CD4-positive, alpha-beta T cell treated with Interleukin-4 for 1 hour (primary cell): Measurements from ENCODE around the gene CGN.

ENCODE experiments used
- DNase-seq, 2 donors: peaks; one replicate each; pipeline ENCODE4 v3.0.0-alpha.2; 2020 to 2022

The CGN gene

GRCh38 chr1:151510957-151511635, at the start of gene CGN:
Gene CGN, plus strand, starts transcription at chr1:151511387. Its CDS starts 7,133 bp downstream, at chr1:151518520.
- peak; percentile 92 to 93 for DNase-seq

DNA sequence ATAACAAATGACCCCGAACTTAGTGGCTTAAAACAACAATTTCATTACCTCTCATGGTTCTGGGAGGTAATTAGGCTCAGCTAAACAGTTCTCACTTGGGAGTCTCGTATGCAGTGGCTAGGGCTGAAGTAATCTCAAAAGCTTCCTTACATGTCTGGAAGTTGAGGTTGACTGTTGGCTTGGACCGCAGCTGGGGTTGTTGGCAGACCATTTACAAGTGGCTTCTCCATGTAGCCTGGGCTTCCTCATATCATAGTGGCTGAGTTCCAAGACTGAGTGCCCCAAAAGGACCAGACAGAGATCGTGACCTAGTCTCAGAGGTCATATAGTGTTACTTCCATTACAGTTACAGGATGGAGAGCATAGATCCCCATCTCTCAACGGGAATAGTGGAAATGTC, 49.5 kb upstream of the CGN start:
- DNase-seq = no peak

DNA sequence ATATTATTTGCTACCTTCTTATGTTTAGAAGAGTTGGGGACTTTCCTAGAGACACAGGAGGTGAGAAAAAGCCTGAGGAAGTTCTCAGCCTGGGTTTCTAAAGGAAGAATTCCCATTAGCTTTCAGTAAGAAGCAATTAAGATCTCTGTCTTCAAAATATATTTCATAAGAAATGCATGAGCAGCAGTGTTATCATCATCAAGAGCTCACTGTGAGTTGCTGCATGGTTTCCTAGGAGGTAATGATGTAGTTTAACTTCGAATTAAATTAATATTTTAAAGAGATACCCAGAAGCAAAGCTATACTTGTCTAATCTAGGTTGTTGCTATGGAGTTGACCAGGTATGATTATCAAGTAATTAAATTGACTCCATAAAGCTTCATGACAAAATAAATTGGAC, 46.2 kb upstream of the CGN start:
- DNase-seq = no peak

- peak; percentile 19 to 56 for DNase-seq
Measured at GRCh38 chr1:151472856-151473731, 38.1 kb upstream of the CGN start.

DNA sequence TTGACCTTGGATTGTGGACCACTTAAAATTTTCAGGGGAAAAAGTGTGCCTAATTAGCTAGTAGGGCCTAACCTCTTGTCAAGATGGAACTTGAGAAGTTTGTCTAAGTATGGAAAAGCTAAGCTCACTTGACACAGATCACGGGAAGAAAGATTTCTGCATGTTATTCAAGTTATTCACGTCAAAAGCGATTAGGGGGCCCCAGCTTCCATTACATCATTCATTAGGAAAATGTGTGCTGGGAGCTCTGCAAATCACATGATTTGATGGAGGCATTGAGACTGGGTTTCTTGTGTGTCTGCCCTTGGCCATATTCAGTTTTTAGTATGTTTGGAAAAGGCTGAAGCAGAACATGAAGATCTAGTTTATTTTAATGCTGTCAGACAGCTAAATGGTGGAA, 36.4 kb upstream of the CGN start:
- DNase-seq = no peak

GRCh38 chr1:151475175-151475574, 36.0 kb upstream of the CGN start:
- no peak for DNase-seq

DNA sequence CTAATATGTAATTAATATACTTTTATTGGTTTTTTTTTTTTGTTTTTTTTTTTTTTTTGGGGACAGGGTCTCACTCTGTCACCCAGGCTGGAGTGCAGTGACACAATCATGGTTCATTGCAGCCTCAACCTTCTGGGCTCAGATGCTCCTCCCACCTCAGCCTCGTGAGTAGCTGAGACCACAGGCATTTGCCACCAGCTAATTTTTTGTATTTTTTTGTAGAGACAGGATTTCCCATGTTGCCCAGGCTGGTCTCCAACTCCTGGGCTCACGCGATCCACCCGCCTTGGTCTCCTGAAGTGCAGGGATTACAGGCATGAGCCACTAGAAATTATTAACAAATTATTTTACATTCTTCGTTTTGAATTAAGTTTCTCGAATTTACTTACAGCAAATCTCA, 35.1 kb upstream of the CGN start:
- DNase-seq = no peak

GRCh38 chr1:151477066-151477465, 34.1 kb upstream of the CGN start:
- DNase-seq = no peak

- DNase-seq = no peak
Measured at GRCh38 chr1:151478140-151478812, 32.9 kb upstream of the CGN start.

DNA sequence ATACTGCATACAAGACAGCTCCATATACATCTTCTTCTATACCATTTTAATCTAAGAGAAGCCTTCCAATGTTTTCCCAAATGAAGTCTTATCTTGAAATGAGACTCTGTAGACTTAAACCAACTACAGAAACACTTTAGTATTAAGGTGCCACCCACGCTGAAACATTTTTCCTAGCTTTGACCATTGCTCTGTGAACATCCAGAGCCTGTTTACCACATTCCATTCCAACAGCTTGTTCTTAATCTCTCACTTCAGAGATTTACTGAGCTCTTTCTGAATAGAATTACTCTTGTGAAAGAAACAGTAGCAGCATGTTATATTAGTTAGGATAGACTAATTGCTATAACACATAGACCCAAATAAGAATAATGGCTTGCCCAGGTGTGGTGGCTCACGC, 32.3 kb upstream of the CGN start:
- no peak for DNase-seq

DNA sequence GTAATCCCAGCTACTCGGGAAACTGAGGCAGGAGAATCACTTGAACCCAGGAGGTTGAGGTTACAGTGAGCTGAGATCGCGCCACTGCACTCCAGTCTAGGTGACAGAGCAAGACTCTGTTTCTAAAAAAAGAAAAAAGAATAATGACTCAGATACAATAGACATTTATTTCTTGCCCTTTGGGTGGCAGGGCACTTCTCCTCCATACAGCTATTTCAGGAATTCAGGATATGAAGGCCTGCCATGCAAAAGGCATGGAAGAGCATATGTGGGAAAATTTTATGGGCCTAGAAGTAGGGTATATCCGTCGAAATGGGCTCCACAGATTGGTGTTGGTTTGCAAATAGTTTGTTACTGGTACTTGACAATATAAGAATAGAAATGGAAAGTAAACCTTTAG, 31.7 kb upstream of the CGN start:
- DNase-seq = no peak

DNA sequence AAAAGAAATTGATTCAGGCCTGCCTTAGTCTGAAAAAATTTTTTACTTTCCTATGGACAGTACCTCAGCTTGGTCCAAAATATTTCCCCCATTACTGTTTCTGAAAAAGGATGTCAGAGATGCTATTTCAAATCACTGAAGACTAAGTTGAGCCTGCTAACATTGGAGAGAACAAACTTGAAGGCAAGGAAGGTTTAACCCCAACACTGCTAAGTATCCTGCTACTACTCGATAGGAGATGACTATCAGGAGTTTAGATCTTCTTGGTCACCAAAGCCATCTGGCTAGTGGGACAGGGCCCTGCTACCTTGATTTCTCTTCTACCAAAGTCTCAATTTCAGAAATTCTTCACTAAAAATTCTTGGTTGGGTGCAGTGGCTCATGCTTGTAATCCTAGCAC, 29.2 kb upstream of the CGN start:
- no peak for DNase-seq

- DNase-seq = no peak
Measured at GRCh38 chr1:151485685-151486255, 25.4 kb upstream of the CGN start.

GRCh38 chr1:151486557-151486956, 24.6 kb upstream of the CGN start:
- no peak for DNase-seq

- no peak for DNase-seq
Measured at GRCh38 chr1:151491641-151492040, 19.5 kb upstream of the CGN start.

DNA sequence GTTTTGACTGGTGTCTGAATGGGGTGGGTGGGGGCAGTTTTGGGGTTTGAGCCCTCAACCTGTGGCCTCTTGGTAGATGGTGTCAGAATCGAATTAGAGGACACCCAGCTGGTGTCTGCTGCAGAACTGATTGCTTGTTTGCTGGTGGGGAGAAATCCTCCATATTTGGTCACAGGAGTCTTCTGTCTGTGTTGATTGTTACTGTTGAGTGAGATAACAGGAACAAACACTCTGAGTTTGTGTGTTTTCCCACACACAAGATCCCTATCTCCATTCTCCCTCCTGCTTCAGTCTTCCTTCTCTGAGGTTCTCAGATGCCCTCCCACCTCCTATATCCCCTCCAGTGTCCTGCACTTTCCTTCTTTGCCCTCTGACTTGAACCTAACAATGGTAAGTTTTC, 19.1 kb upstream of the CGN start:
- no peak for DNase-seq

GRCh38 chr1:151493042-151493441, 18.1 kb upstream of the CGN start:
- no peak for DNase-seq

DNA sequence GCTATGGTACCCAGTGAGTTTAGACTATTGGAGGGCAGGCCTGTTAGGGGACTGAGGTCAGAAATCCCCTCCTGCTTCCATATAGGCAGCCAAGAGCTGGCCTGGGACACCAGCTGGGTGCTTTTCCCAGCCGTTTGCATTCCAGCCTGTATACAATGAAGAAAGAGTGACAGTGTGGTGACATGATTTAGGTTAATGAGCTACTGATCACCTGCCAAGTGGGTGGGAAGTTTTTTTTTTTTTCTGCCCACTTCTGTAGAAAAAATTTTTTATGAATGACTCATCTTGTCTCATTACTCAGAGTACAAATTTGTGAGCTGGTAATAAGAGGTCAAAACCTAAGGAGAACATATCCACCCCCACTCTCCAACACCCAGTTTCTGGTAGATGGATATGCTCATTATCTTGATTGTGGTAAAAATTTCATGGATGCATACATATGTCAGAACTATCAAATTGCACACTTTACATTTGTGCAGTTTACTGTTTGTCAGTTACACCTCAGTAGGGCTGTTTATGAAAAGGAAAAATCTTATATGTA, 16.4 kb upstream of the CGN start:
- DNase-seq = no peak

DNA sequence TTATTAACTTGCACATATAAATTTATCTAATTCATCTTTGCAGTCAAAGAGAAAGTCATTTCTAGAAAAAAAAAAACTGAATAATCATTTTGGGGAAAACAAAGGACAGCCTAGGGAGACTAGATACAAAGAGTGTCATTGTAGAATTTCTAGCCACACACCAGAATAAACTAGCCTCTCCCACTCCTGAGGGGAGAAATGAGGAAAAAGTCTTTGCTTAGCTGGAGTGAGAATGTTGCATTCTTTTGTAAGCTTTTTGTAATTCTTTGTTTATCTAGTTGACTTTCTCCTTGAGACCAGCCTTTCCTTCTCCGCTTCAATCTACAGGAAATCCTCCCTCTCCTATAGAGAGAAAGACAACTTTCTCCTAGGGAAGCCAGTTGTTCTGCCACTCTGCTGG, 15.9 kb upstream of the CGN start:
- no peak for DNase-seq

DNA sequence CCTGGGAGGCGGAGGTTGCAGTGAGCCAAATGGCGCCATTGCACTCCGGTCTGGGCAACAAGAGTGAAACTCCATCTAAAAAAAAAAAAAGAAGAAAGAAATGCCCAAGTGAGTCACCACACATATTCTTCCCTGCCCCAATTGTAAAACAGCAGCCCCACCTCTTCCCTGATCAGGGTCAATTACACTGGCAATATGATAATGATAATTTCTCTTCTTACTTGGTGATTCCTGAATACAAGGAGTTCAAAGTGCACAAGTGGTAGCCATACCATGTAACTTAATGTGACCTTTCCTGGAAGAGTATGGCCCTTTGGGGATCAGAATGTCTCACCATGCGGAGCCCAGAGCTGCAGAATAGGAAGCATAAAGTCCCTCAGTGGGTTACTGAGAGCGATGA, 11.8 kb upstream of the CGN start:
- no peak for DNase-seq

DNA sequence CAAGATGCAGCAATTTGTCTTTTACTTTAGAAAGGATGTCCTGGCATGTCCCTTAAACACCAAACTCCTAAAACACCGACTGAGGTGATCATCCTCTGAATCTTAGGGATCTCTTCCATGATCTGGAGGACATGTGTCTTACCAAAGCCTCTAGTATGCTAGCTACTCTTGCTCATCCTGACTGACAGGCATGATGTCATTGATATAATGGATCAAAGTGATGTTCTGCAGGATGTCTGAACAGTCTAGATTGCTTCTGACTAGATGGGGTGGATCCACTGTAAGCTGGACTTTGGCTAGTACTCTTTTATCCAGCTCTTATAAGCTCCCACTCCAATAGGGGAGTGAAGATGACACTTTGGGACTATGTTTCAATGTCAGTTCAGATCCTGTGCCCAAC, 11.3 kb upstream of the CGN start:
- no peak for DNase-seq

GRCh38 chr1:151501474-151501873, 9.7 kb upstream of the CGN start:
- DNase-seq = no peak

DNA sequence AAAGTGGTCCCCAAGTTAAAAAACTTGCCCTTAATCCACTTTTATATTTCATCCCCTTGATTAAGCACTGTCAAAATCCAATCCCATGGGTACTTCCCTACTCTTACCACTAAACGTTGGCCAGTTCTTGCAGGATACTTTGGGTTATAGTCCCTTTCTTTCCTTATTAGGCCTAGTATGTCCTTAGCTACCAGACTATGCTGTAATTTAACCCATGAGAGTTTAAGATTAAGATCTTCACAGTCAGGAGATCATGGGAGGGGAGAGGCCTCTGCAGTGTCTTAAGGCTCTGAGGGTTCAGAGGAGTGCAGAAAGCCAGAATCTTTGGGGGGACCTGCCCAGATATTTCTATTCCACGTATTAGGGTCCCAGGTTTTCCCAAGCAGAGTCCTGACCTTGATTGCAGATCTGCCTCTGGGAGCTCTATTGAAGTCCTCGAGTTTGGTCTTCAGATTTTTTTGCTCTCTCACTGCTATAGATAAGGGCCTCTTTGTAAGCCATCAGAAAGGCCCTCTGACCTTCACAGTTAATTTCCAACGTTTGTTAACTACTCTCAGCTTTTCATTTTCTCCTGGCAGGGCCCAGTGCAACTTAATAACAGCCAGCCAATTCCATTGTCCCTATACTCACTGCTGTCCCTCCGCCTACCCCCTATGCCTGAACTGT, 9.0 kb upstream of the CGN start:
- DNase-seq = no peak
